Measurements from ENCODE around the gene PRIM2. TPM values are rescaled to one million over a fixed set of nuclear protein-coding genes. Genes with fewer than 3 reads are reported as not detected.

PRIM2 gene
- total and polyA plus RNA-seq, 2 of the 4 experiments (the other 2 are of a cell fraction) = 11.8 to 37.5 TPM

GRCh38 chr6:57268294-57268640, 49.2 kb upstream of the PRIM2 start:
- Histone ChIP-seq H2BK120ac (ENCODE audit: low read depth, low read length) (peak overlapping the region; percentile 97; the same call in 1 of the 2 replicates), H2AK5ac (ENCODE audit: low read depth, low read length) (no peak overlapping the region), H2BK20ac (ENCODE audit: low read depth, low read length) (no peak overlapping the region), H3K9ac (ENCODE audit: low read depth, low read length) (no peak overlapping the region), H3K4me3 (ENCODE audit: insufficient read depth, low read depth, low read length) (no peak overlapping the region), H4K5ac (ENCODE audit: low read depth, low read length) (no peak overlapping the region), H4K8ac (ENCODE audit: low read depth in 2 of 2, low read length in 2 of 2) (no peak overlapping the region; a peak in 1 of 4 replicates), H3K27ac (ENCODE audit: insufficient read depth, low read length) (no peak overlapping the region), H2BK5ac (ENCODE audit: low read depth, low read length, poor library complexity, severe bottlenecking) (peak overlapping the region; percentile 92), H3K14ac (replicated peaks; ENCODE audit: low read depth, low read length) (no peak overlapping the region), H3K9me1 (ENCODE audit: insufficient read depth, low read length) (peaks cover 3% of the 10 kb centered on the region), H3K18ac (ENCODE audit: low read depth, low read length) (no peak overlapping the region), H2BK15ac (ENCODE audit: low read depth, low read length) (no peak overlapping the region), H3K23ac (ENCODE audit: low read depth, low read length) (no peak overlapping the region), H3K36me3 (ENCODE audit: control insufficient read depth, insufficient read depth, low read length) (no peaks in the 10 kb centered on the region), H3K4me2 (ENCODE audit: low read depth, low read length) (no peak overlapping the region), H3K27me3 (ENCODE audit: control insufficient read depth, insufficient read depth, low read length) (no peaks in the 10 kb centered on the region), H2AFZ (replicated peaks; ENCODE audit: low read length, poor library complexity) (no peak overlapping the region), H2AK9ac (replicated peaks; ENCODE audit: low read depth, low read length, poor library complexity) (no peak overlapping the region), H3K79me1 (ENCODE audit: low read depth in 1 of 2, low read length in 2 of 2) (peaks cover 4 to 10% of the 10 kb centered on the region in 2 experiments; a peak in 2 of 4 replicates), H4K20me1 (ENCODE audit: insufficient read depth, low read length) (no peaks in the 10 kb centered on the region), H3K9me3 (ENCODE audit: control insufficient read depth, insufficient read depth, low read length) (no peaks in the 10 kb centered on the region; the same call in 1 of the 2 replicates), H4K91ac (ENCODE audit: insufficient read depth, low read depth, low read length) (no peak overlapping the region), H3K56ac (ENCODE audit: extremely low read depth, insufficient read depth, low read length) (no peak overlapping the region), H3K4me1 (ENCODE audit: control insufficient read depth, insufficient read depth, low read length) (peaks cover 13% of the 10 kb centered on the region), H3K4ac (ENCODE audit: low read depth, low read length) (no peak overlapping the region; the same call in 1 of the 2 replicates)
- no TSS peak for BruUV-seq (replicated peaks)
- intact Hi-C loops (cut with micrococcal nuclease) (loop anchor here (1.0 to 5.0 kb wide), 2 partner anchors 48 to 356 kb away; no protein-coding TSS in a partner anchor), dilution Hi-C loops (cut with HindIII; ENCODE audit: low sequenced_read_pairs, unreplicated experiment) (no loop called here), in situ Hi-C loops (cut with MboI; ENCODE audit: low sequenced_read_pairs) (loop anchor here (5.0 kb wide), 1 partner anchor 49 kb away; the partner anchor contains the start of gene PRIM2)
- DNase-seq (no peak), ATAC-seq (ENCODE audit: low read depth) (no peak)
- CTCF ChIA-PET = interaction anchor here (1.0 to 1.4 kb wide), 4 partner anchors 9 to 394 kb away, joined by 3 to 6 read pairs (median 4); no protein-coding TSS in a partner anchor
- TF ChIP-seq RFX5 (IDR thresholded peaks at IDR 0.05; ENCODE audit: low read depth, low read length) (no peak), POLR2A (IDR thresholded peaks at IDR 0.05; ENCODE audit: low read depth, low read length) (no peak), CEBPB (IDR thresholded peaks at IDR 0.05; ENCODE audit: low read depth, low read length) (no peak), MXI1 (IDR thresholded peaks at IDR 0.05; ENCODE audit: borderline replicate concordance, low read depth, low read length) (no peak), USF2 (IDR thresholded peaks at IDR 0.05; ENCODE audit: low read depth, low read length) (no peak), RCOR1 (IDR thresholded peaks at IDR 0.05; ENCODE audit: insufficient replicate concordance, low read length) (no peak), ELK1 (IDR thresholded peaks at IDR 0.05; ENCODE audit: borderline replicate concordance, low read depth, low read length) (no peak), MAZ (IDR thresholded peaks at IDR 0.05; ENCODE audit: borderline replicate concordance, low read depth, low read length) (no peak), MAFK (IDR thresholded peaks at IDR 0.05; ENCODE audit: low read depth, low read length) (no peak), SMC3 (IDR thresholded peaks at IDR 0.05; ENCODE audit: low read depth, low read length) (no peak), FOS (IDR thresholded peaks at IDR 0.05; ENCODE audit: low read depth, low read length) (no peak), CTCF (conservative IDR thresholded peaks at IDR 0.05; ENCODE audit: low read depth, low read length) (no peak), RAD21 (IDR thresholded peaks at IDR 0.05; ENCODE audit: low read length) (no peak), CHD1 (IDR thresholded peaks at IDR 0.05; ENCODE audit: low read depth, low read length) (no peak), BHLHE40 (IDR thresholded peaks at IDR 0.05; ENCODE audit: low read depth, low read length) (no peak), NFE2L2 (IDR thresholded peaks at IDR 0.05; ENCODE audit: low read depth, low read length) (no peak)
- POLR2A ChIA-PET (ENCODE audit: unreplicated experiment) = no interaction called here

Data from IMR-90 (cell line).